Ramos (cell line): ENCODE data around the gene SOWAHC.

Source experiments
- in situ Hi-C: fragments of 300-500 bp; cut with MboI; formaldehyde crosslinking; loops from one replicate; pipeline ENCODE4 v1.14.3; 2022; ENCODE audit warnings: low sequenced_read_pairs; ENCODE audit not compliant: unreplicated experiment

Gene SOWAHC

GRCh38 chr2:109644571-109645275, 30.6 kb downstream of the SOWAHC start:
- in situ Hi-C loops, result no loop called here

GRCh38 chr2:109645412-109646184, 31.4 kb downstream of the SOWAHC start:
- in situ Hi-C loops, result no loop called here

- in situ Hi-C loops, result no loop called here
Observed at GRCh38 chr2:109646961-109647360, 32.8 kb downstream of the SOWAHC start.

GRCh38 chr2:109647636-109648035, 33.5 kb downstream of the SOWAHC start:
- in situ Hi-C loops, result no loop called here

- in situ Hi-C loops, result no loop called here
Observed at GRCh38 chr2:109648041-109648527, 33.9 kb downstream of the SOWAHC start.

GRCh38 chr2:109649736-109650695, 35.9 kb downstream of the SOWAHC start:
- in situ Hi-C loops, result no loop called here

GRCh38 chr2:109654326-109655050, 40.3 kb downstream of the SOWAHC start:
- in situ Hi-C loops, result no loop called here

- in situ Hi-C loops, result no loop called here
Observed at GRCh38 chr2:109655287-109655686, 41.1 kb downstream of the SOWAHC start.

- in situ Hi-C loops, result no loop called here
Observed at GRCh38 chr2:109659396-109660045, 45.4 kb downstream of the SOWAHC start.

GRCh38 chr2:109660046-109660860, 46.1 kb downstream of the SOWAHC start:
- in situ Hi-C loops, result no loop called here

GRCh38 chr2:109662889-109663288, 48.7 kb downstream of the SOWAHC start:
- in situ Hi-C loops, result no loop called here

GRCh38 chr2:109663721-109664120, 49.6 kb downstream of the SOWAHC start:
- in situ Hi-C loops, result no loop called here

- in situ Hi-C loops, result no loop called here
Observed at GRCh38 chr2:109666466-109666865, 52.3 kb downstream of the SOWAHC start.
